G401.6 (cell line): ENCODE data around the gene CFAP61.

ENCODE experiments used
- FAIRE-seq: peaks from 2 replicates; lab custom pipeline; 2012; peaks lifted over from hg19 to GRCh38; lab: Jason Lieb, UNC

CFAP61 gene

DNA sequence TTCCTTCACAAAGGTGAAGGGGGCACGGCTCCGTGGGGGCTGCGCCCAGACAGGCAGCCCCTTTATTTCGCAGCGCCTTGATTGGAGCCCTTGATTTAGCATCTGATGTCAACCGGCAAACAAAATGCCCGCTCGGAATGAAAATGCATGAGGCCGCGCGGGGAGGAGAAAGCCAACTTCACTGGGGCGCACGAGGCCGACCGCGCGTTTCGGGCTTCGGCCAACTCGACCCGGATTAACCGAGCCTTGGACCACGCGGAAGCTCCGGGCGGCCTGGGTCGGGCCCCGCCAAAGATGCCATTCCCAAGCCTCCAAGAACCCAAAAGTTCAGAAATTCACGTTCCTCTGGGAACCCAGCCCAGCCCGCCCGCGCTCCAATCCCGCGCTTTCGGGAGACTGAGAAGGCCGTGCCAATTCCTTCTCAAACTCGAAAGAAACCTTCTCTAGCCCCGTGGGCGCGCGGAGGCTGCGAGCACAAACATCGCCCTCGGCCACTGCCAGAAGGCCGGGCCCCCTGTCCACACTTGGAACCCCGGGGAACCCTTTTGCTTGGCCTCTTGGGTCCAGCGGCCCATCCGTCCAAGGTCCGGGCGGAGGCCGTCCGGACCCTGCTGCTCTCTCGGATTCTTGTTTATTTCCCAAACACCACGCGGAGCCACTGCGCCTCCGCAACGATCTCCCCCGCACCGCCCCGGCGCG, 314.7 kb downstream of the CFAP61 start:
- FAIRE-seq: no peak

DNA sequence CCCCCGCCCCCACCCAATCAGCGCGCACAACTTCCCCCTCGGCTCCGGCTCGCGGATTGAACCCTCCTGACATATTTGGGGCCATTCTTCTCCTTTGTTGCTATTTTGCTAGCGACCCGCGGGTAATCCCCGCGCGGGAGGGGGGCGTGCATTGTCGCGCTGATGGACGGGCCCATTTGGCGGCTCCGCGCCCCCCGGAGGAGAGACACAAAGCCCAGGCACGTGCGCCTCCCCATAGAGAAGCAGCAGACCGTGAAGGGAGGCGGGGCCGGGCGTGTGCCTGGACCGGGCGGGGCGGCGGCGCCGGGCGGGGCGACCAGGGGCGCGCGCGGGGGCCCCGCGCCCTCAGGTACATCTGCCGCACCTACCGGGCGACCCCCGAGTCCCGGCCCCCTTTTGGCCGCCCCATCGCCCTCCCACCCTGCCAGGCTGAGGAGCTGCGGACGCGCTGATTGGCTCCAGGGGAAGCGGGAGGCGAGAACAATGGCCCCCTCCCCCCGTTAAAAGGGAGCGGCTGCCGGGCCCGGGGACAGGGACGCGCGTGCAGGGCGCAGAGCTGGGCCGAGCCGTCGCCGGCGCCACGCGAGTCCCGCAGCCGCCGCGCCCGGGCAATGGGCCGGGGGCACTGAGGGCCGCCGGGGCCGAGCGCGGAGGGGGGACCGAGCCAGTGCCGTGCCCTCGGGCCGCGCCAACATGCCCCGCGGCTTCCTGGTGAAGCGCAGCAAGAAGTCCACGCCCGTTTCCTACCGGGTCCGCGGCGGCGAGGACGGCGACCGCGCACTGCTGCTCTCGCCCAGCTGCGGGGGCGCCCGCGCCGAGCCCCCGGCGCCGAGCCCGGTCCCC, 315.5 kb downstream of the CFAP61 start, which contains the start of gene INSM1:
INSM1 (plus strand) TSS at position 530 of the 843 bp plus-strand sequence; CDS start at position 694, 164 bp downstream.
- no peak for FAIRE-seq

DNA sequence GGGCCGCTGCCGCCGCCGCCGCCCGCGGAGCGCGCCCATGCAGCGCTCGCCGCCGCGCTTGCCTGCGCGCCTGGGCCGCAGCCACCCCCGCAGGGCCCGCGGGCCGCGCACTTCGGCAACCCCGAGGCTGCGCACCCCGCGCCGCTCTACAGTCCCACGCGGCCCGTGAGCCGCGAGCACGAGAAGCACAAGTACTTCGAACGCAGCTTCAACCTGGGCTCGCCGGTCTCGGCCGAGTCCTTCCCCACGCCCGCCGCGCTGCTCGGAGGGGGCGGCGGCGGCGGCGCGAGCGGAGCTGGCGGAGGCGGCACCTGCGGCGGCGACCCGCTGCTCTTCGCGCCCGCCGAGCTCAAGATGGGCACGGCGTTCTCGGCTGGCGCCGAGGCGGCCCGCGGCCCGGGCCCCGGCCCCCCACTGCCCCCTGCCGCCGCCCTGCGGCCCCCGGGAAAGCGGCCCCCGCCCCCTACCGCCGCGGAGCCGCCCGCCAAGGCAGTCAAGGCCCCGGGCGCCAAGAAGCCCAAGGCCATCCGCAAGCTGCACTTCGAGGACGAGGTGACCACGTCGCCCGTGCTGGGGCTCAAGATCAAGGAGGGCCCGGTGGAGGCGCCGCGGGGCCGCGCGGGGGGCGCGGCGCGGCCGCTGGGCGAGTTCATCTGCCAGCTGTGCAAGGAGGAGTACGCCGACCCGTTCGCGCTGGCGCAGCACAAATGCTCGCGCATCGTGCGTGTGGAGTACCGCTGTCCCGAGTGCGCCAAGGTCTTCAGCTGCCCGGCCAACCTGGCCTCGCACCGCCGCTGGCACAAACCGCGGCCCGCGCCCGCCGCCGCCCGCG, 316.3 kb downstream of the CFAP61 start:
- FAIRE-seq: no peak

DNA sequence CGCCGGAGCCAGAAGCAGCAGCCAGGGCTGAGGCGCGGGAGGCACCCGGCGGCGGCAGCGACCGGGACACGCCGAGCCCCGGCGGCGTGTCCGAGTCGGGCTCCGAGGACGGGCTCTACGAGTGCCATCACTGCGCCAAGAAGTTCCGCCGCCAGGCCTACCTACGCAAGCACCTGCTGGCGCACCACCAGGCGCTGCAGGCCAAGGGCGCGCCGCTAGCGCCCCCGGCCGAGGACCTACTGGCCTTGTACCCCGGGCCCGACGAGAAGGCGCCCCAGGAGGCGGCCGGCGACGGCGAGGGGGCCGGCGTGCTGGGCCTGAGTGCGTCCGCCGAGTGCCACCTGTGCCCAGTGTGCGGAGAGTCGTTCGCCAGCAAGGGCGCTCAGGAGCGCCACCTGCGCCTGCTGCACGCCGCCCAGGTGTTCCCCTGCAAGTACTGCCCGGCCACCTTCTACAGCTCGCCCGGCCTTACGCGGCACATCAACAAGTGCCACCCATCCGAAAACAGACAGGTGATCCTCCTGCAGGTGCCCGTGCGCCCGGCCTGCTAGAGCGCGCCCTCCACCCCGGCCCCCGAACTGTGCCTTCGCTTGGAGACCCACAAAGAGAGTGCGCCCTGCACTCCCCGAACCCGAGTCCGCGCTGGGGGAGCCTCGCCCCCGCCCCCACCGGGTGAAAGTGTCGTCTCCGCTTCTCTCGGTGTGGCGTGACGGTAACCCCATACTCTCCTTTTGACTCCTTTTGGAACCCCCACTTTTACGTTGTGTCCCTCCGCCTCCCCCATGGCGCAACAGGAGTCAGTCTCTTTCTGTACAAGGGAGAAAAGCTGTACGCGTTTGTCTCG, 317.1 kb downstream of the CFAP61 start:
- no peak for FAIRE-seq

DNA sequence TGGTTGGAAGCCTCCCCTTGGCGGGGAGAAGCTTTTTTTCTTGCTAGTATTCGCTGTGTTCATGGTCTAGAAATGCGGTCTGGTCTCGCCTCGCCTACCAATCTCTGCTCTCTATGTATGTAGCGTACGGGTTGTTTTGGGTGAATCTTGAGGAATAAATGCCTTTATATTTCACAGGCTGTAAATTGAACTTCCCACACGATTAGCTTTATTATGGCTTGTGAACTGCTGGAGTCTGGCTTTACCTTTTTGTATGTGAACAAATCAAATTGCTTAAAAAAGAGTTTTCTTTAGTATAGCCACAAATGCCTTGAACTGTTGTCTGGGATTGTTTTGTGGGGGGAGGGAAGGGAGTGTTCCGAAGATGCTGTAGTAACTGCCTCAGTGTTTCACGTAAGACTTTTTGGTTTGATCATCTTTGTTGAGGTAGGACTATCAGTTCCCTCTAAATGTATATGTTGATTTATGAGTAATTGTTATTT, 317.8 kb downstream of the CFAP61 start:
- FAIRE-seq: no peak

DNA sequence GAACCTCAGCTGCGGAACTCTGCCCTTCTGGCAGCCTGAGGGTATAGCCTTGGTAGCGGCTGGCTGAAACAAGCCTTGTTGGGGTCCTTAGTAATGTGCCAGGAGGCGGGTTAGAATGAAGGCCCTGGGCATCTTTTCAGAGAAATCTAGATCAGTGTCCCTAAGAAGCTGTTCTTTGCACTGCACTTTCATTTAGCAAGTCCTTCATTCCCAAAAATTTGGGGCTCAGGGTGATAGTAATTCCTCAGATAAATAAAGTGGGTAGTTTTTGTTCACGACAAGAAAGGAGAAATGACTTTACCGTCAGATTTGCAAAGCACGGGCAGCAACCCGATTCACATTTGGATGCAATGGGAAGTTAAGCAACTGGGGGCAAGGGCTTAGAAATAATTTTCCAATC, 318.8 kb downstream of the CFAP61 start:
- no peak for FAIRE-seq

DNA sequence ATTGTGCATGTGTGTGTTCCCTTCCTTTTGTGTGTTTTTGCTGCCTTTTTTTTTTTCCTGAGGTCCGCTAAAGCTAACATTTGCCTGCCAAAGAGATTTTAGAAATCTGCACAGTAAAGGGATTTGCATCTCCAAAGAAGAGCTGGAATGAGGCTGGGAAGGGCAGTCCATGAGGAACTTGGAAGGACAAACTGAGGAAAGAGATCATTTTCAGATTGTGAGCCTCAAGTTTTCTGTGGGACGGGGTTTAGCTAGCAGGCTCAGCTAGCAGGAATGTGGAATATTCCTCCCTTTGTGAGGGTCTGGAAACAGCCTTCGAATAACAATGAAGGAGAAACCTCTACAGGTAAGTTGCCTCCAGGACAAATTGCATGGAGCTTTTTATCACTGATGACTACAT, 319.3 kb downstream of the CFAP61 start:
- no peak for FAIRE-seq

DNA sequence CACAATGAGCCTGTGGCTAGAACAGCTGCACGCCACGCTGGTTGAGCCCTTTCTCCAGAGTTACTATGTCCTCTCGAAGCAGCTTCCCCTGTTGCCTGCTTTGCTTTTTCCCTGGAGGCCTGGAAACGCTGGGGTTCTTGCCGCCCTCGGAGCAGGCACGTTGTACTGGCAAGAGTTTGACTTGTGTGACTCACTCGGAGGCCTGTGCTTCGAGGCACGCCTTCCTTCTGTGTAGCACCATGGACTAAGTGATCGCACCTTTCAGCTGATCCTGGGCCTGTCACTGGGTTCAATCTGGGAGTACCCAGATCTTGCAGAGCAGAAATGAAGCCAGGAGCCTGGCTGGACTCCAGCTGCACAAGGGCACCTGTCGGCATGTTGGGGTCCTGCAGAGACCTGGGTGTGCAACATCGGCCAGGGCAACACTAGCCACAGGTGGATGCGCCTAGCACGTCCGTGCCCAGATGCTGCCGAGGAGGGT, 320.8 kb downstream of the CFAP61 start:
- no peak for FAIRE-seq

DNA sequence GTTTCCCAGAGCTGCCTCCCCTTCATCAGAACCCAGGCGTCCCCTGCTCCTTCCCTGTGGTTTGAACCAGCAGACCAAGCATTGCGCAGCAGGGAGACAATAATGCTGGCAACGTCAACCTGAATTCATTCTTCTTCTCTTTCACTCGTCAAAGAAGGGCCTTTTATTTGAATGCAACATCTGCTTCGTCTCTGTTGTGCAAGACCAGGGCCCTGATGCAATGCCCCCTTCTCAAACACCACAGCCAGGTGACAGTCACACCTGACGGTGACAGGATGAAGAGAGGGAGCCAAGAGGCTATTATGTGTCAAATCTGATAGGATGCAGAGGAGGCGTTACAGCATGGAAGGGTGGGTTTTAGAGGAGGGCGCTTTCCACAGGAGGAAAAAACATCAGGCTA, 323.5 kb downstream of the CFAP61 start:
- FAIRE-seq: no peak

DNA sequence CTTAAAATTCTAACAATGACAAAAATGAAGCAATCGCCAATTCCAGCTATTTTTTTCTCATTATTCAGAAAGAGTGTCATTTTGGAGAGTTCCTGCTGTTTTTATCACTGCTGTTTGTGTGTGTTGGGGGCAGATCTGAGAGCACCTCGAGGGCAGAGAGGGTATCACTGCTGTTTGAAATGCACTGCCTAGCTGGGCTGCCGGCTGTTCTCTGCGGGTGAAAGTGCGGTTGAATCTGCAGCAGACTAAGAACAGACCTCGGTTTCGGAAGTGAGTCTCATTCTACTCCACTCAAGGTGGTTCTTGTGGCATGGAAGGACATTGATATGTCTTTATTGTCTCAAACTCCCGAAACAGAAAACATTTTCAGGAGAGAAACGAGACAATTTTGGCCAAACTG, 333.9 kb downstream of the CFAP61 start:
- FAIRE-seq: no peak

DNA sequence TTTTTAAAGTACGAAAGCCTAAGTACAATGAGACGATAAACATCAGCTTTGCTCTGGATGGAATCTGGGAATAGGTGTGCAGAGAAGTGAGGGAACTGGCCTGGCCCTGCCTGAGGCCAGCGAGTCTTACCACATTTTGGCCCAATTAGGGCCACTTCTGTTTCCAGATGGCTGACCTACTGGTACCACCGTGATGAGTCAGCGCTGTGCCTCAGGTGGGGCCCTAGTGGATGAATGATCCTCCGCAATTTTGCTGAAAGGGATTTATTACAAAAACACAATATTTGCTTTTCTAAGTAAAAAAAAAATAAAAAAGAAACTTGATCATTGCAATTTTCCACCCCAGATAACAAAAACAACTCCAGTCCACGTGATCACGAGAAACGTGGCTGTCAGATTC, 338.1 kb downstream of the CFAP61 start:
- FAIRE-seq: no peak

DNA sequence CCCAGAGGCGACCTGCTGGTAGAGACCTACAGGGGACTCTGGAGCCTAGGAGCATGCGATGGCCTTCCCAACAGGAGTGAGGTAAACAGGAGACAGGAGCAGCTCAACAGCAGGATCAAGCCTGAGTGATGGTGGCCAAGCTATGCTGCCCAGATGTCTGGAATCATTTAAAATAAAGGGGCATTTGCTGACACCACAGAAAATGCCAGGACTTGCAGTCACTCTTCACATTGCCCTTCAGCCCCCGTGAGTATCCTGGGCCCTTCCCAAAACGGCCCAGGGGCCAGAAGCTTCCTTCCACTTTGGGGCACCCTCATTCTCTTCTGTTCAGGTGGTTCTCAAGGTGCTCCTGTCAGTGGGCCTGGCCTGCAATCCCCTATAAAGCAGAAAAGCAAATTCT, 338.8 kb downstream of the CFAP61 start:
- no peak for FAIRE-seq

DNA sequence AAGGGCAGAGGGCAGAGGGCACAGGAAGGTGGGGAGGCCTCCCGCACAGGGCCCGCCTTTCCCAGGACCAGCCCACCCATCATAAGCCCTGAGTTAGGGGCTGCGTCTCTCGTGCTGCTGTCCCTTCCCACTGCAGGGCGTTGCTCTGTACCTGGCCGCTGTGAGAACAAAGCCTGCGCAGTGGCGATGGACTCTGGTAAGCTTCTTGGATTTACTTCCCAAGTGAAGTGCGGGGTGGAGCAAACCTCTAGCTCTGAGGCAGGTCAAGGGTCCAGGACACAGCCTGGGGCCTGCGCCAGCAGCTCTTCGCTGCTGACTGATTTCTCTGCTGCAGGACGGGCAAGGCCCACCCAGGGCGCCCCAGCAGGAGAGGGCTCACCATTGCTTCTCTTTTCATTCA, 339.4 kb downstream of the CFAP61 start:
- FAIRE-seq: no peak

DNA sequence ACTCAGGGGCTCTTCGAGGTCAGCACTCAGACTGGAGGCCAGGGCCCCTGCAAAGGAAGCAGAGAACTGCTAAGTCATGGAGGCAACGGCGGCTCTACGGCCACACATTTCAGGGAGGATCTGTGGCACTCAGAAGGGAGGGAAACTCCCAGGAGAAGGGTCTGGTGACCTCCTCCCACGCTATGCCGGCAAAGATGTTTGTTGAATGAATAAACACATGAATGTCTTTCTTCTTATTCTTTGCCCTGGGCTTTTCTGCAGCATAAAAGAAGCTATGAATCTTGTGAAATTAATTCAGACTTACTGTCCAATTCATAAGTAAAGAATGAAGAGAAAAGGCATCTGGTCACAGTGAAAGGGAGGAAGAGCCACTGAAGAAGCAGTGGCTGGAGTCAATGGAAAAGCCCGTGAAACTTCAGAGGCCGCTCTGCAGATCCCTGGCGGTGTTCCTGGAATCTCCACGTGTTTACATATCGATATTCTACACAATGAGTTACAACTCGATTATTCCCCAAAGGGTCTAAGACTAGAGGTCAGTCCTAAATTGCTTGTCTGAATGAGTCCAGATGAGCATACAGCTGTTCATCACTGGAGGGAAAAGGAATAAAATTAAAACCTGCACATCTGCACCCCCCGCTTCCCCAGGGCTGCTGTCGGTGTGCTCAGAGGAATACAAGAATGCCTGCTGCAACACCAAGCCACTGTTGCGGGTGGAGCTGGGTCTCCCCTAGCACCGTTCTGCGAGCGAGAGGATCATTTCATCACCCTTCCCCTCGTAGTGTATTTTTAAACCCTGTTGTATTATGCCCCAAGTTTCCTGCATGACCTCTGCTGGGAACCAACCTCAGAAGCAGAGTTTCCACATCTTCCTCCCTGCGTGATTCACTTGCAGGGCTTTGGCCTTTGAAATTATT, 341.1 kb downstream of the CFAP61 start:
- FAIRE-seq: no peak

DNA sequence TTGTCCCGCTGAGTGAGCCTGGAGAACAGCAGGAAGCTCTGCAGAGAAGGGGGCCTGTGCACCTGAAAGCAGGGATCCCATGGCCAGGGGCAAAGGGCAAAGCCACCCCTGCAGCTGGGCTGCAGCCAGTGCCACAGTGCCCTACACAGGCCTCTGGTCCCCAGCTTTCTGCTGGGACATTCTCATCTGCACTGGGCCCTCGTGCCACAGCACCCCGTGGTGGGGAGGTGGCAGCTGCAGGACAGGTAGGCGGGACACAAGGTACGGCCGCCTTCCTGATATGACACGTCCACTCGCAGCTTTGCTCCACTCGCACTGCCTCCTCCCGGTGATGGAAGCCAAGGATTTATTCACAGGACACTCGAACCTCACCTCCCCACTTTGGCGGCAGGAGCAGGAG, 342.8 kb downstream of the CFAP61 start:
- no peak for FAIRE-seq

DNA sequence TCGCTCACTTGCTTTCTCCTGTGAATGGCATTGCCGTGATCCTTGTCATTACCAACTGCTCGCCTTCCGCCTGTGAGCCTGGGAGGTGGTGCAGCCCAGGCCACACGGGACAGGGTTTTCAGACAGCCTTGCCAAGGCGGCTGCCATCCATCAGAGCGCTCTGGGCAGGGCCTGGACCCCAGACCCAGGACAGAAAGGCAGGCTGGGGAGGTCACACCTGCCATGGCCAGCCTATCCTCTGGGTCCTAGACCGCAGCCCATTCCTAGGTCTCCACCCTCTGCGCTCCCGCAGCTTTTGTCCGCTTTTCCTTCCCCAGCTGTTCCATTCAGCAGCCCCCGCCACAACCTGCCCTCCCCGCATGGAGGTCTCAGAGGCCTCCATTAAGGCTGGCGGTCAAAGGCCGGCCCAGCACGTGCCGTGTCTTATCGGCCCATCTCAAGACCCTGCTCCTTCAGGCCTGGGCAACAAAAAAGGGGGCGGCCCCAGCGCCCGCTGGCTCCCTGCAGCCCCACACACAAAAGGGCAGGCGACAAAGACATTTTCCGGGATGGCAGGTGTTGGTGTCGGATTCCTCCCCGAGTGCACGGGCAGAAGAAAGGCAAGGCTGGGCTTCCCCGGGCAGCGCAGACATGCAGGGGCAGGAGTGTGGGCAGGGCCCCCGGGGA, 343.7 kb downstream of the CFAP61 start:
- FAIRE-seq: no peak

DNA sequence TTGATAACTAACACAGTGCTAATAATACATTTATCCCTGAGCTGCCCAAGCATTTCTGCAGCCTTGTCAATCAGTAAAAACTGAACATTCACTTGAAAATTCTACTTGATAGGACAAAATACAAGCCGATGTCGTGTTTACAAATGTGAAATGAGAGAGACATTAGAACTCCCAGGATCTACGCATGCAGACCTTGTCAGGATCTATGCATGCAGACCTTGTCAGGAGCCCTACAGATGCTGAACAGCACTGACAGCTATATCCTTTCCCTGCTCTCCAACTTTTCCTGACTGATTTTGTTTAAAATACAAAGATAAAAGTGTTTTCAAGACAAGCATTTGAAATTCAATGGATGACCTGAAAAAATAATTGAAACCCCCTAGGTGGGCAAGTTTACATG, 344.5 kb downstream of the CFAP61 start:
- no peak for FAIRE-seq

DNA sequence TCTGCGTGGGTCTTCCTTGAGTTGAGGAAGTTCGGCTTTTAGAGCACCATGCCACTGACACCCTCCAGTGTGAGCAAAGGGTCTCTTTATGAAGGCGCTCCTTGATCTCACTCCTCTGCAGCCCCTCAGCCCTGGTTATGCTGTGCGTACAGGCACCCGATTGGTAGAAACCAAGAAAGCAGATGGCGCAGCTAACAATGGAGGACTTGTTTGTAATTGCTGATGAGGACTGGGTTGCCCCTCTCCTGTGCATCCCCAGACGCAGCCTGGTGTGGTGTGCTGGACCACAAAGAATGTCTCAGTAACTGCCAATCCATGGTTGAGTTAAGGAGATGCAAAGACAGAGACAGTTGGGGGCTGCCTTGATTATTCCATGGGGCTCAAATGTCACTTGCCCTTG, 345.8 kb downstream of the CFAP61 start:
- no peak for FAIRE-seq

DNA sequence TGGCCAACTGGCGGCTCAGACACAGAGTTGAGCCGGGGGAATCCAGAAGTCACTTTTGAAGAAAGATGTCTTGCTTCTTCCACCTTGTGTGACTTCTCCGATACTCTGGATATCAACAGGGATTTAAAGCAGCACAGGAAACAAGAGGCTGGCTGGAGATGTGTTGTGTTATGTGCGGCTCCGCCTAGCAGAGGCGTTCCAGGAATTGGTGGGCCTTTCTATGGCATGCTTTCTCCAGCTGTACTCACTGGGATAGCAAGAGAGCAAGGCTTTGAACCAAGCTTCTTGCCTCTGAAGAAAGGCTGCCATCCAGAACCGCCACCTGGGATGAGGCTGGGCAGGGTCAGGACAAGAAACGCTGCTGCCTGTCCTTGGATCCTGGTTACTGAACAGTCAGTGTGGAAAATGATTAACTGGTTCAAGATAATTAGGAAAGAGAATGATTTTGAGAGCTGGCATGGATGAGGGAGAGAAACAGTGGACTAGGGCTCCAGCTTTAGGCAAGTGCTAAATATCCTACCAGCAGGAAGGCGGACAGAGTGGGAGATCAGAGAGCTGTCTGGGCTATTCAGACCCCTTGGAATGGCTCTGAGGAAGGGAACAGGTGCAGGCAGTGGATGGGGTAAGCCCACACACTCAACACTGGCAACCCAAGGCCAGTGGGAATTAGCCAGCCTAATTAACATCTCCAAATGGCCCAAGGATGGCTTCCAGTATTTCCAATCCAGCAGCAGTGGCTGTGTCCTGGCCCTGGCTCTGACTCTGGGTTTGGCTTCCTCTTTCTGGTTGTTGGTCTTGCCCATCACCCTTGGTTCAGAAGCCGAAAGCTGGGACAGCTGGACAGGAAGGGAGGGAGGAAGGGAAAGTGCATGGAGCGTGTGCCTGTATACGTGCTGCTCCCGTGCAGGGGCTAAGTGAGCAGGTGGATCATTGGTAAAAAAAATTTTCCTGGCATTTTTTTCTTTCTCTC, 347.5 kb downstream of the CFAP61 start:
- no peak for FAIRE-seq
